Sigmoid colon (tissue), 7 donors: ENCODE results near the gene MMRN1. TPM values are rescaled to one million over a fixed set of nuclear protein-coding genes. Genes with fewer than 3 reads are reported as not detected.

Experiments used
- DNase-seq: peaks from one replicate; pipeline ENCODE4 v3.0.0-alpha.2; 2019
- H3K27ac ChIP-seq, 4 donors: fragments of 200-600 bp; sonication (generic); one replicate each; pipeline ENCODE4 v1.5.1; 2016 to 2019; ENCODE audit warnings: mild to moderate bottlenecking in 1 of 4
- H3K27me3 ChIP-seq, 3 donors: fragments of 200-600 bp; sonication (generic); one replicate each; pipeline ENCODE4 v1.5.1; 2019; ENCODE audit warnings: mild to moderate bottlenecking in 1 of 3
- H3K36me3 ChIP-seq, 4 donors: fragments of 200-600 bp; sonication (generic); one replicate each; pipeline ENCODE4 v1.5.1; 2016 to 2019
- H3K4me1 ChIP-seq, 4 donors: fragments of 200-600 bp; sonication (generic); one replicate each; pipeline ENCODE4 v1.5.1; 2017 to 2019
- H3K4me3 ChIP-seq, 4 donors: fragments of 200-600 bp; sonication (generic); one replicate each; pipeline ENCODE4 v1.5.1; 2017 to 2019; ENCODE audit warnings: mild to moderate bottlenecking in 2 of 4, moderate library complexity in 1 of 4
- H3K9me3 ChIP-seq, 4 donors: fragments of 200-600 bp in 3 of 4; sonication (generic) in 3 of 4; one replicate each; pipeline versions ENCODE4 v1.5.1 to v1.6.1; 2013 to 2019
- CTCF ChIP-seq, 4 experiments: fragments of 450-650 bp in 3 of 4; fragments of 200-600 bp in 1 of 4; IDR thresholded peaks; one replicate each; pipeline ENCODE4 v1.5.1; 2016 to 2019; ENCODE audit warnings: antibody characterized with exemption in 4 of 4, mild to moderate bottlenecking in 3 of 4, moderate library complexity in 2 of 4
- EP300 ChIP-seq, 4 donors: sonication (generic); formaldehyde crosslinking; IDR thresholded peaks; one replicate each; pipeline ENCODE4 v1.6.1; 2017; ENCODE audit warnings: antibody characterized with exemption in 4 of 4
- POLR2A ChIP-seq, 2 donors: fragments of 450-650 bp; IDR thresholded peaks; one replicate each; pipeline ENCODE4 v1.6.1; 2016; ENCODE audit warnings: antibody characterized with exemption in 2 of 2, mild to moderate bottlenecking in 2 of 2, moderate library complexity in 2 of 2
- POLR2AphosphoS5 ChIP-seq, 4 donors: sonication (generic); formaldehyde crosslinking; IDR thresholded peaks; one replicate each; pipeline ENCODE4 v1.6.1; 2017; ENCODE audit warnings: antibody characterized with exemption in 4 of 4
- WGBS, 2 donors: extraction: QIAGEN DNeasy Blood & Tissue Kit; methylation state at CpG; one replicate each; pipeline ENCODE4 v1.1.7; 2013; 5-methylcytosine and 5-hydroxymethylcytosine counted together
- intact Hi-C: fragments of 100-400 bp; cut with DNase I; formaldehyde crosslinking; loops from one replicate; pipeline ENCODE4 v1.15.1; 2023
- polyA plus RNA-seq, 3 donors: library from polyadenylated mRNA; stranded (reverse); fragments of 200-250 nt; gene quantifications; one replicate each; pipeline ENCODE4 v1.2.3, GENCODE V29; 2013
- total RNA-seq, 4 donors: library from RNA; depleted of rRNA; stranded (reverse); fragments of >200 nt; gene quantifications; one replicate each; pipeline ENCODE4 v1.1.0, GENCODE V29; 2016
- donor health status: healthy with polysubstance abuse.
- donor health status: Bipolar disorder and iron deficiency.
- donor health status: healthy.

The MMRN1 gene
- total and polyA plus RNA-seq, 7 donors: 0.46 to 86.6 (median 28.1) TPM

DNA sequence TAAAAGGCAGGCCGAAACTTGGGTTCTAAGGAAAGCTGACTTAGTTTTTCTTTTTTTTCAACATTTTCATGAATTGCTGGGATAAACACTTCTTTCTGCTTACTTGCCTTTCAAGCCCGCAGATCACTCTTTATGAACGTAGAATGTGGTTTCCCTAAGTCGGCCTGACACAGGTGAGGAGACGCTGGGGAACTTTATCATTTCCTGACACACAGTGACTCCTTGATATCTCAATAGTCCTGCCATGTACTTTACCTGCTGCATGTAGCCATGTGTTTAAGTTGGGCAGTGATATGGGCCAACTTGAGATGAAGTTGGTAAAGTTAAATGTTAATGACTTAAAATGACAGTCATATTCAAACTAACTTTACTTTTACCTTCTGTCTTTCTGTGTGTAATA is 31.1 kb upstream of the MMRN1 start:
- WGBS, 2 donors: 63 to 85% methylated on average over 5 of the region's 5 CpGs
- Histone ChIP-seq H3K9me3 (no peaks in the 10 kb centered on the region), H3K4me3 (no peak overlapping the region), H3K27me3 (no peaks in the 10 kb centered on the region), H3K27ac (no peak overlapping the region), H3K4me1 (no peaks in the 10 kb centered on the region), H3K36me3 (no peaks in the 10 kb centered on the region)
- intact Hi-C loops: no loop called here
- DNase-seq: no peak
- TF ChIP-seq POLR2AphosphoS5 (IDR thresholded peaks at IDR 0.05) (no peak), CTCF (IDR thresholded peaks at IDR 0.05) (no peak), EP300 (IDR thresholded peaks at IDR 0.05) (no peak)

DNA sequence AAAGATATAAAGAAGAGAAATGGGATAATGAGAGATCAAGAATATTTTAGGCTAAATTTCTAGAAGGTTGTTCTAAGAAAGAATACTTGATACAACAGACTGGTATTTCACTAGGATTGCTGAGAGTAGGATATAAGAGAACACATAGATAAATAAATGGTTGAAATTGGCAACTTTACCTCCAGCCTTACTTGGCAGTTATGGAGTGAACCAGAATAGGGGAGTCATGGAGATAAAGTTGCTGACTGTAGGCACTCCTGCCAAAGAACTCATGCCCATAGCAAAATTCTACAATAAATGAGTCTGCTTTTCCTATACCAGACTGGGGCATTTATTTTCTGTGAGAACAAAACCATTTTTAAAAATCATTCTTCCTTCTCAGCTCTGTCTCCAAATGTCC is 26.4 kb upstream of the MMRN1 start:
- Histone ChIP-seq H3K27me3 (no peaks in the 10 kb centered on the region), H3K4me1 (no peaks in the 10 kb centered on the region), H3K4me3 (no peak overlapping the region), H3K9me3 (no peaks in the 10 kb centered on the region), H3K27ac (no peak overlapping the region), H3K36me3 (no peaks in the 10 kb centered on the region)
- no peak for DNase-seq
- intact Hi-C loops: no loop called here
- no peak for TF ChIP-seq POLR2AphosphoS5 (IDR thresholded peaks at IDR 0.05)
- no peak for TF ChIP-seq POLR2A (IDR thresholded peaks at IDR 0.05)
- TF ChIP-seq EP300 (IDR thresholded peaks at IDR 0.05): no peak
- TF ChIP-seq CTCF (IDR thresholded peaks at IDR 0.05): no peak

DNA sequence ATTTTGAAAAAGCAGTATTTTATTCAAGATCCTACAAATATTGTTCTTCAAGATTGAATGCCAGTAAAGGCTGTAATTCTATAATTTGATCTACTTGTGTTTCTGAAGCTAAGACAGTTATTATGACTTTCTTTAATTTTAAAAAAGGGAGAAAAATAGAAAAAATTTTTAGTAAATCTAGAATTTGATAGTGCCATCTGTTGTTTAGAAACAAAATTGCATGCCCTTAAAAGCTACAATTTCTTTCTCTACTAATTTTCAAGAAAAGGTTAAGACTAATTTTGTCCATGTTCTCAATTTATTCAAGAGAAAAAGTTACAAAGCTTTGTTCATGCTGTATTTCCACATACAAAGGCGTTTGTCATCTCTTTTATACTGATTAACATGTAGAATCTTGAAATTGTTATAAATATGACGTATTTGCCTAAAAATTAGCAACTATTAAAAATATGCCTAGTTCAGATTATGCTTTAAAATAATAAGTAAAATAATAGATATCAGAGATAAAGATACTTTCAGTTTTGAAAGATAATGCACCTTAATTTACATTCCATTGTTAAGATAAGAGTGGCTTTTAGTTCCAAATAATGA is 25.6 kb upstream of the MMRN1 start:
- intact Hi-C loops: no loop called here
- no peak overlapping the region for H3K4me3 ChIP-seq
- 54 to 62% methylated on average over 2 of the region's 2 CpGs for WGBS, 2 donors
- TF ChIP-seq POLR2A (IDR thresholded peaks at IDR 0.05): no peak
- TF ChIP-seq CTCF (IDR thresholded peaks at IDR 0.05): peak in 2 of 4 experiments; percentile 16 to 33
- H3K9me3 ChIP-seq: no peaks in the 10 kb centered on the region
- H3K27ac ChIP-seq: no peak overlapping the region
- H3K36me3 ChIP-seq: no peaks in the 10 kb centered on the region
- H3K27me3 ChIP-seq: no peaks in the 10 kb centered on the region
- H3K4me1 ChIP-seq: no peaks in the 10 kb centered on the region
- no peak for DNase-seq

- Histone ChIP-seq H3K4me1 (no peaks in the 10 kb centered on the region), H3K27me3 (no peaks in the 10 kb centered on the region), H3K4me3 (no peak overlapping the region), H3K9me3 (no peaks in the 10 kb centered on the region), H3K36me3 (no peaks in the 10 kb centered on the region), H3K27ac (no peak overlapping the region)
- intact Hi-C loops: no loop called here
- TF ChIP-seq CTCF (IDR thresholded peaks at IDR 0.05): no peak
- no peak for TF ChIP-seq POLR2A (IDR thresholded peaks at IDR 0.05)
- DNase-seq: no peak
- 91 to 96% methylated on average over 1 of the region's 1 CpG for WGBS, 2 donors
Observed at GRCh38 chr4:89871211-89871610, 23.4 kb upstream of the MMRN1 start.

DNA sequence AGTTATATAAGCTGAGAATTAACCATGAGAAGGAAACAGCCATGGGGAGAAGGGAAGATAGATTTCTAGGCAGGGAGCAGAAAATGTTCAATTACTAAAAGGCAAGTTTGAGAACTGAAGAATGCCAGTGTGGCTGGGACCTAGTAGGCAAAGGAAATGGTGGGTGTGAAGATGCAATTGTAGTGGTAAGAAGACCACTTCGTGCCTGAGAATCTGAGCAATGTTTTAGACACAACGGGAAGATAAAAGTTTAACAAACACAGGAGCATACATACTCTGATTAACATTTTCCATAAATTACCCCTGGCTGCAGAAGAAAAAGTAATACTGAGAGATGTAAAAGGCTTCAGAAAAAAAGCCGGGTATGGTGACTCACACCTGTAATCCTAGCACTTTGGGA is 18.1 kb upstream of the MMRN1 start:
- intact Hi-C loops: no loop called here
- H3K4me3 ChIP-seq: no peak overlapping the region
- H3K36me3 ChIP-seq: no peaks in the 10 kb centered on the region
- DNase-seq: no peak
- WGBS, 2 donors: 67 to 85% methylated on average over 3 of the region's 3 CpGs
- no peaks in the 10 kb centered on the region for H3K27me3 ChIP-seq
- H3K9me3 ChIP-seq: no peaks in the 10 kb centered on the region
- no peaks in the 10 kb centered on the region for H3K4me1 ChIP-seq
- TF ChIP-seq EP300 (IDR thresholded peaks at IDR 0.05) (no peak), CTCF (IDR thresholded peaks at IDR 0.05) (no peak), POLR2A (IDR thresholded peaks at IDR 0.05) (no peak), POLR2AphosphoS5 (IDR thresholded peaks at IDR 0.05) (no peak)
- H3K27ac ChIP-seq: no peak overlapping the region
